HG03060 (cell line): ENCODE data around the gene CTSF.
"Not testable (repeated sequence)": the region's sequence is repeated elsewhere in the genome, so short reads cannot be mapped to it uniquely, and the experiment has no call there.

Experiments used
- ATAC-seq: cut with Tn5 transposase; IDR thresholded peaks from one replicate; pipeline ENCODE4 v1.9.1; 2021; ENCODE audit warnings: low read depth, moderate number of reproducible peaks; ENCODE audit not compliant: unreplicated experiment

The CTSF gene

GRCh38 chr11:66589996-66590675 is 21.7 kb upstream of the CTSF start:
- ATAC-seq, result no peak

GRCh38 chr11:66589315-66589714 is 20.9 kb upstream of the CTSF start:
- ATAC-seq, result not testable (repeated sequence)

GRCh38 chr11:66586136-66586535 is 17.7 kb upstream of the CTSF start:
- no peak for ATAC-seq

- ATAC-seq, result not testable (repeated sequence)
These were observed 17.0 kb upstream of the CTSF start for GRCh38 chr11:66585447-66585846.

- not testable (repeated sequence) for ATAC-seq
These were observed 14.2 kb upstream of the CTSF start for GRCh38 chr11:66582565-66583147.

- no peak for ATAC-seq
These were observed 12.9 kb upstream of the CTSF start for GRCh38 chr11:66581261-66581660.

GRCh38 chr11:66580803-66581202 is 12.4 kb upstream of the CTSF start:
- no peak for ATAC-seq

- ATAC-seq, result no peak
These were observed 10.7 kb upstream of the CTSF start for GRCh38 chr11:66579017-66579606.

- no peak for ATAC-seq
These were observed 2.4 kb upstream of the CTSF start for GRCh38 chr11:66570850-66571180.

- ATAC-seq, result no peak
These were observed 1.9 kb upstream of the CTSF start for GRCh38 chr11:66570079-66570849.

- ATAC-seq, result no peak
These were observed 670 bp upstream of the CTSF start for GRCh38 chr11:66569076-66569475.

- no peak for ATAC-seq
These were observed 651 bp downstream of the CTSF start for GRCh38 chr11:66567787-66568123.

- no peak for ATAC-seq
These were observed 2.2 kb downstream of the CTSF start for GRCh38 chr11:66566221-66566620.

- no peak for ATAC-seq
These were observed 3.4 kb downstream of the CTSF start for GRCh38 chr11:66564984-66565383.

GRCh38 chr11:66564538-66564937 is 3.9 kb downstream of the CTSF start:
- ATAC-seq, result no peak

- ATAC-seq, result no peak
These were observed 4.6 kb downstream of the CTSF start for GRCh38 chr11:66563832-66564231.

GRCh38 chr11:66562907-66563583 is 5.4 kb downstream of the CTSF start:
- ATAC-seq, result no peak

GRCh38 chr11:66562275-66562674 is 6.1 kb downstream of the CTSF start:
- ATAC-seq, result no peak

- ATAC-seq, result no peak
These were observed 6.5 kb downstream of the CTSF start for GRCh38 chr11:66561975-66562248.

- no peak for ATAC-seq
These were observed 7.0 kb downstream of the CTSF start for GRCh38 chr11:66561178-66561974.
